Measurements from ENCODE around the gene CDK14. TPM values are rescaled to one million over a fixed set of nuclear protein-coding genes. Genes with fewer than 3 reads are reported as not detected.

Gene CDK14
- total and polyA plus RNA-seq, 2 of the 8 experiments (the other 6 are each of a cell fraction or from before 2014, with no cell fraction given) = 5.5 to 47.3 TPM

DNA sequence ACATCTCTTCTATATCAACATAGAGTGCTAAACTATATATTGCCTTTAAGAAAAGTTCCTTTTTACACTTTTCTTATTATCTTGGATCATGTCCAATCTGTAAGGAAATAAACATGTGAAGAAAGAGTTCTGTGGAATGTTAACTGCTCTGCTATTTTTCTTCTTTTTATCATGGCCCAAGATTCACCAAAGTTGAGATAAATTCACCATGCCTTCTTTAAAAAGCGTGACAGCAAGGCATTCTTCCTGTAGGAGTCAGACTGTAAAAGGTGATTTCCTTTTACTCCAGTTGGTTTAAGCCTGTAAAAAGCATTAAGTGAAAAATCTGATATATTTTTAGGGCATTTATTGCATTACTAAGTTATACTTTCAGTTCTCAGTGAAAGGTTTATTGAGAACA lies 502.4 kb downstream of the CDK14 start:
- no peak overlapping the region for H3K56ac ChIP-seq (replicated peaks; ENCODE audit: insufficient read length, low read depth, low read length)
- H3K36me3 ChIP-seq (ENCODE audit: control insufficient read depth in 2 of 4, insufficient read depth in 4 of 4, low read length in 3 of 4) = no peaks in the 10 kb centered on the region
- no peaks in the 10 kb centered on the region for H4K20me1 ChIP-seq (replicated peaks in 1 of 2; ENCODE audit: control insufficient read depth in 1 of 2, insufficient read depth in 2 of 2, low read length in 2 of 2)
- H3K9ac ChIP-seq (replicated peaks in 1 of 4; ENCODE audit: extremely low read depth in 1 of 4, low read depth in 3 of 4, low read length in 3 of 4) = no peak overlapping the region
- no peak overlapping the region for H3K14ac ChIP-seq (ENCODE audit: insufficient read length)
- no peak overlapping the region for H3K23ac ChIP-seq (ENCODE audit: insufficient read length)
- ChIA-PET CTCF (ENCODE audit: partially characterized antibody) (interaction anchor here (3.7 kb wide), 1 partner anchor 9 kb away, joined by 16 read pairs; no protein-coding TSS in a partner anchor), POLR2A (ENCODE audit: partially characterized antibody) (no interaction called here)
- no peak for DNase-seq (ENCODE audit: low read depth in 1 of 2, low spot score in 2 of 2)
- no peak overlapping the region for H3K4me2 ChIP-seq (ENCODE audit: insufficient read depth in 1 of 2, low read depth in 2 of 2, low read length in 2 of 2)
- no peak overlapping the region for H4K5ac ChIP-seq (ENCODE audit: insufficient read length, low read depth, low read length)
- H3K18ac ChIP-seq (ENCODE audit: extremely low read depth, low read length) = no peak overlapping the region
- H2AFZ ChIP-seq (ENCODE audit: low read length) = no peak overlapping the region
- H3K27me3 ChIP-seq (replicated peaks in 1 of 4; ENCODE audit: control insufficient read depth in 3 of 4, extremely low read depth in 1 of 4, insufficient read depth in 3 of 4, low read length in 3 of 4) = no peaks in the 10 kb centered on the region
- H2BK5ac ChIP-seq (ENCODE audit: low read depth, low read length) = no peak overlapping the region
- no peaks in the 10 kb centered on the region for H3K79me2 ChIP-seq (ENCODE audit: control insufficient read depth in 1 of 2, insufficient read depth in 2 of 2, low read length in 2 of 2)
- no peak overlapping the region for H2BK20ac ChIP-seq (ENCODE audit: low read length)
- no peaks in the 10 kb centered on the region for H3K9me3 ChIP-seq (ENCODE audit: insufficient read depth in 2 of 2, low read depth in 1 of 2, low read length in 1 of 2)
- H3K4me1 ChIP-seq (replicated peaks in 1 of 4; ENCODE audit: control insufficient read depth in 3 of 4, insufficient read depth in 4 of 4, low read length in 3 of 4) = no peaks in the 10 kb centered on the region
- no peaks in the 10 kb centered on the region for H3K23me2 ChIP-seq (ENCODE audit: low read depth, low read length)
- 100% methylated on average over 1 of the region's 1 CpG; no CpG with 5 or more reads in 1 of the 2 experiments for WGBS, 2 experiments (ENCODE audit: extremely low coverage in 1 of 2, insufficient coverage in 1 of 2, insufficient read length in 1 of 2, insufficient replicate concordance in 2 of 2, low coverage in 1 of 2, low lambda C conversion rate in 2 of 2, missing lambda C conversion rate in 1 of 2)
- H2BK12ac ChIP-seq (ENCODE audit: low read depth, low read length) = no peak overlapping the region
- H3K4me3 ChIP-seq (ENCODE audit: extremely low read depth in 1 of 4, insufficient read depth in 2 of 4, low read depth in 3 of 4, low read length in 4 of 4) = no peak overlapping the region
- H2BK120ac ChIP-seq (replicated peaks; ENCODE audit: low read depth, low read length) = no peak overlapping the region
- H2AK5ac ChIP-seq (ENCODE audit: low read depth, low read length) = no peak overlapping the region
- no peak overlapping the region for H2BK15ac ChIP-seq (ENCODE audit: low read length)
- no peak overlapping the region for H4K8ac ChIP-seq (ENCODE audit: extremely low read depth, insufficient read depth, low read length)
- H3K27ac ChIP-seq (ENCODE audit: low read depth, low read length) = no peak overlapping the region
- no peak overlapping the region for H4K91ac ChIP-seq (replicated peaks; ENCODE audit: insufficient read length, low read length)
- no peaks in the 10 kb centered on the region for H3K79me1 ChIP-seq (ENCODE audit: low read depth, low read length)
- H3K4ac ChIP-seq (replicated peaks; ENCODE audit: insufficient read length, low read depth, low read length) = no peak overlapping the region
- no peak for FAIRE-seq
- TF ChIP-seq FOSL1 (IDR thresholded peaks at IDR 0.05; ENCODE audit: insufficient read depth, low read depth, low read length) (no peak), POU5F1 (IDR thresholded peaks at IDR 0.05; ENCODE audit: low read depth, low read length) (no peak), POLR2A (IDR thresholded peaks at IDR 0.05; ENCODE audit: control extremely low read depth in 1 of 2, low read depth in 2 of 2, low read length in 2 of 2) (no peak), BCL11A (IDR thresholded peaks at IDR 0.05; ENCODE audit: low read depth in 2 of 2, low read length in 2 of 2) (no peak)
- TF ChIP-seq, protein P1, sequence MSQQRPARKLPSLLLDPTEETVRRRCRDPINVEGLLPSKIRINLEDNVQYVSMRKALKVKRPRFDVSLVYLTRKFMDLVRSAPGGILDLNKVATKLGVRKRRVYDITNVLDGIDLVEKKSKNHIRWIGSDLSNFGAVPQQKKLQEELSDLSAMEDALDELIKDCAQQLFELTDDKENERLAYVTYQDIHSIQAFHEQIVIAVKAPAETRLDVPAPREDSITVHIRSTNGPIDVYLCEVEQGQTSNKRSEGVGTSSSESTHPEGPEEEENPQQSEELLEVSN (IDR thresholded peaks at IDR 0.05) = no peak
